K562 (cell line): ENCODE data around the gene MBOAT7. TPM values are rescaled to one million over a fixed set of nuclear protein-coding genes. Genes with fewer than 3 reads are reported as not detected.

Source experiments
- polyA plus RNA-seq, 8 experiments: library from polyadenylated mRNA; depleted of rRNA in 4 of 8; stranded (reverse) in 5 of 8; unstranded in 3 of 8; fragments of >200 nt; fragmentation: Nextera tagmentation in 2 of 8; fragmentation: Illumina TruSeq in 1 of 8; extraction: Ambion mirVana in 2 of 8; extraction: Trizol in 1 of 8; gene quantifications; 2 replicates each; pipeline versions ENCODE4 v1.2.1 to v1.2.3, GENCODE V29; 2011 to 2014; ENCODE audit warnings: inconsistent platforms in 1 of 8, missing spikeins in 1 of 8
- total RNA-seq, 7 experiments: library from RNA; depleted of rRNA in 6 of 7; stranded (reverse); fragments of >200 nt in 6 of 7; fragmentation: Illumina TruSeq in 2 of 7; extraction: Trizol in 2 of 7; gene quantifications; 2 replicates each; pipeline versions ENCODE4 v1.2.1 to v1.2.3, GENCODE V29; 2011 to 2021; ENCODE audit warnings: low replicate concordance in 1 of 7
- TF ChIP-seq, protein P1 (sequence below): fragments of 200-800 bp; sonication (Bioruptor generic); IDR thresholded peaks from 2 replicates; pipeline ENCODE4 v1.6.1; 2016; ENCODE audit warnings: missing genetic modification characterization, missing compliant biosample characterization

Gene MBOAT7
- total and polyA plus RNA-seq, 9 of the 15 experiments (the other 6 are each of a cell fraction or from before 2014, with no cell fraction given), result 1.4 to 153 (median 56.1) TPM

DNA sequence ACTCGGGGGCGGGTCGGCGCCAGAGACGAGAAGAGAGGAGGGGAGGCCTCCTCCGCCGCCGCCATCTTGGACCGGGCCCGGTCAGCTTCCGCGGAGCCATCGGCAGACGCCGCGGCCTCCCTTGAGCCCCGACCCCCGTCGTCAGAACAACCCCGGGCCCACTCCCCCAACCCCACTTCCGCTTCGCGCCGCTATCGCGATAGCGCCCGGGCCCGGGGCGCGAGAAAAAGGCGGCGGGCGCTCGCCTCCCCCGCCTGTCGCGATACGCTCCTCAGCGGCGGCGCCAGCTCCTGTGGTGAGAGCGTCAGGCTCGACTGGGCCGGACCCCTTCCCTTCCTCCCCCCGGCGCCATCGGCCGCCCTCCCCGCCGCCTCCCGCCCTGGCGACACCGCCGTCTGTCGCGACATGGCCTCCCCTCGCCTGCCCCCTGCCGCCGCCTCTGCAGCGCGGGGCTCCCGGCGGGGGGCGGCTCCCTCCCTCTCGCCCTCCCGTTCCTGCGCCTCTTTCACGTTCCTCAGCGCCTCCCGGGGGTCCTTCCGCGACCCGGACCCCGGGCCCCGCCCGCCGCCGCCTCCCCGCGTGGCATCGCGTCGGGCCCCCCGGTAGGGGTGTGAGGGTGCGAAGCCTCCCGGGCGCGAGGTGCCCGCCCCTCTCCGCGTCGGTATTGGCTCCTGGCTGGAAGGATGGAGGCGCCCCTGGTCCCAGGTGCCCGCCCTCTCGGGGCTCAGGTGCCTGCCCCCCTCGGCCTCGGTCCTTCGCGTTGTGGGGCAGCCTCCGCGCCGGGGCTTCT lies 51.5 kb downstream of the MBOAT7 start, which contains the start of gene CNOT3 (continued):
- TF ChIP-seq, protein P1, sequence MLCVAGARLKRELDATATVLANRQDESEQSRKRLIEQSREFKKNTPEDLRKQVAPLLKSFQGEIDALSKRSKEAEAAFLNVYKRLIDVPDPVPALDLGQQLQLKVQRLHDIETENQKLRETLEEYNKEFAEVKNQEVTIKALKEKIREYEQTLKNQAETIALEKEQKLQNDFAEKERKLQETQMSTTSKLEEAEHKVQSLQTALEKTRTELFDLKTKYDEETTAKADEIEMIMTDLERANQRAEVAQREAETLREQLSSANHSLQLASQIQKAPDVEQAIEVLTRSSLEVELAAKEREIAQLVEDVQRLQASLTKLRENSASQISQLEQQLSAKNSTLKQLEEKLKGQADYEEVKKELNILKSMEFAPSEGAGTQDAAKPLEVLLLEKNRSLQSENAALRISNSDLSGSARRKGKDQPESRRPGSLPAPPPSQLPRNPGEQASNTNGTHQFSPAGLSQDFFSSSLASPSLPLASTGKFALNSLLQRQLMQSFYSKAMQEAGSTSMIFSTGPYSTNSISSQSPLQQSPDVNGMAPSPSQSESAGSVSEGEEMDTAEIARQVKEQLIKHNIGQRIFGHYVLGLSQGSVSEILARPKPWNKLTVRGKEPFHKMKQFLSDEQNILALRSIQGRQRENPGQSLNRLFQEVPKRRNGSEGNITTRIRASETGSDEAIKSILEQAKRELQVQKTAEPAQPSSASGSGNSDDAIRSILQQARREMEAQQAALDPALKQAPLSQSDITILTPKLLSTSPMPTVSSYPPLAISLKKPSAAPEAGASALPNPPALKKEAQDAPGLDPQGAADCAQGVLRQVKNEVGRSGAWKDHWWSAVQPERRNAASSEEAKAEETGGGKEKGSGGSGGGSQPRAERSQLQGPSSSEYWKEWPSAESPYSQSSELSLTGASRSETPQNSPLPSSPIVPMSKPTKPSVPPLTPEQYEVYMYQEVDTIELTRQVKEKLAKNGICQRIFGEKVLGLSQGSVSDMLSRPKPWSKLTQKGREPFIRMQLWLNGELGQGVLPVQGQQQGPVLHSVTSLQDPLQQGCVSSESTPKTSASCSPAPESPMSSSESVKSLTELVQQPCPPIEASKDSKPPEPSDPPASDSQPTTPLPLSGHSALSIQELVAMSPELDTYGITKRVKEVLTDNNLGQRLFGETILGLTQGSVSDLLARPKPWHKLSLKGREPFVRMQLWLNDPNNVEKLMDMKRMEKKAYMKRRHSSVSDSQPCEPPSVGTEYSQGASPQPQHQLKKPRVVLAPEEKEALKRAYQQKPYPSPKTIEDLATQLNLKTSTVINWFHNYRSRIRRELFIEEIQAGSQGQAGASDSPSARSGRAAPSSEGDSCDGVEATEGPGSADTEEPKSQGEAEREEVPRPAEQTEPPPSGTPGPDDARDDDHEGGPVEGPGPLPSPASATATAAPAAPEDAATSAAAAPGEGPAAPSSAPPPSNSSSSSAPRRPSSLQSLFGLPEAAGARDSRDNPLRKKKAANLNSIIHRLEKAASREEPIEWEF (CRISPR knock-in tag), result no peak
